ACC112 (cell line): ENCODE data around the gene NTN1.

Experiments
- H2AFZ ChIP-seq: fragments of 200-600 bp; sonication (generic); one replicate; pipeline ENCODE4 v1.6.0; 2017; ENCODE audit warnings: antibody characterized with exemption, low read length; ENCODE audit not compliant: unreplicated experiment
- H3K27ac ChIP-seq: fragments of 200-600 bp; sonication (generic); 2 replicates; pipeline ENCODE4 v1.5.1; 2014; ENCODE audit warnings: low read depth, mild to moderate bottlenecking, antibody characterized with exemption, low read length, moderate library complexity
- H3K27me3 ChIP-seq: fragments of 200-600 bp; sonication (generic); 2 replicates; pipeline ENCODE4 v1.6.1; 2014; ENCODE audit warnings: mild to moderate bottlenecking, antibody characterized with exemption, low read length, moderate library complexity, mixed read lengths; ENCODE audit not compliant: insufficient read depth
- H3K36me3 ChIP-seq: fragments of 200-600 bp; sonication (generic); 2 replicates; pipeline ENCODE4 v1.6.1; 2016; ENCODE audit warnings: mild to moderate bottlenecking, antibody characterized with exemption, low read length, moderate library complexity, mixed read lengths; ENCODE audit not compliant: insufficient read depth
- H3K4me1 ChIP-seq: fragments of 200-600 bp; sonication (generic); one replicate; pipeline ENCODE4 v1.6.1; 2016; ENCODE audit warnings: low read length, mixed read lengths; ENCODE audit not compliant: insufficient read depth, unreplicated experiment, control insufficient read depth
- H3K4me3 ChIP-seq: fragments of 200-600 bp; sonication (generic); 2 replicates; pipeline ENCODE4 v1.5.1; 2014; ENCODE audit warnings: mild to moderate bottlenecking, low read depth, low read length
- H3K79me2 ChIP-seq: fragments of 200-600 bp; sonication (generic); one replicate; pipeline ENCODE4 v1.6.0; 2016; ENCODE audit warnings: low read length; ENCODE audit not compliant: control insufficient read depth, unreplicated experiment, insufficient read depth

NTN1 gene

DNA sequence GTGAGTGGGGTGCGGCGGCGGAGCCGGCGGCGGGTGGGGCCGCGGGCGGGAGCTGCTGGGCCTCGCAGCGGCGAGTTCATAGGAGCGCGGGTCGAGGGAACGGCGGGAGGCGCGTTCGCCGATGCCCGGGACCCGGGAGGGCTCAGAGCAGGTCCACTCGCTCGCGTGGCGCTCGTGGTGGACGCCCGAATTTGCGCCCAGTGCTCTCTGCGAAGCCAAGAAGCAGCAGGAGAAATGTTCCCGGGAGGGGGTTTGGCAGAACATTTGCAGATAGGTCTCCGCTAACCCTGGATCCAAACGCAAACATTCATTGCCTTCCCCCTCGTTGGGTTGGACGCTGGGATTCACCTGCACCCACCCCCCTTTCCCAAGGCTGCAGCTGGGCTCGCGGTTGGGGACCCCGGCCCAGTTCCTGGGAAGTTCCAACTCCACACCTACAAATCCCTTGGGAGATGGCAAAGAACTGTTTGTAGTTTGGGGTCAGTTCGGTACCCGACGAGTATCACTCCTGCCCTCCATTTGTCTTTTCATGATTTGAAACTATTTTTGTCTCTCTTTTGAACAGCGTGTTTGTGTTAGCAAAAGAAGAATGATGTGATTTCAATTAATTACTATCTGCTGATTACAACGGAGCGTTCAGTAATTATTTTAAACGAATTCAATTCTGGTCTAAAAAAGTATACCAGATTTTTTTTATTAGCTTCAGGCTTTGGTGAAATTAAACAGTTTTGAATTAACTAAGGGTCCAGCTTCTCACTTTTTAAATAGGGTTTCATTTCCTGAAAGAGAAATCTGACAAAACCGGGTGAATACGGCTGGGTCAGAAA lies 2.3 kb downstream of the NTN1 start:
- H3K36me3 ChIP-seq, result no peaks in the 10 kb centered on the region
- no peak overlapping the region for H3K4me3 ChIP-seq

GRCh38 chr17:9024497-9024896 lies 3.2 kb downstream of the NTN1 start:
- H3K4me1 ChIP-seq, result no peaks in the 10 kb centered on the region
- peaks cover 85% of the 10 kb centered on the region for H3K27me3 ChIP-seq

More for the DNA sequence above, 2.3 kb downstream of the NTN1 start:
- H3K4me1 ChIP-seq, result no peaks in the 10 kb centered on the region
- H3K79me2 ChIP-seq, result no peaks in the 10 kb centered on the region
- peaks cover 83% of the 10 kb centered on the region for H3K27me3 ChIP-seq
- no peak overlapping the region for H3K27ac ChIP-seq
- H2AFZ ChIP-seq, result no peak overlapping the region

DNA sequence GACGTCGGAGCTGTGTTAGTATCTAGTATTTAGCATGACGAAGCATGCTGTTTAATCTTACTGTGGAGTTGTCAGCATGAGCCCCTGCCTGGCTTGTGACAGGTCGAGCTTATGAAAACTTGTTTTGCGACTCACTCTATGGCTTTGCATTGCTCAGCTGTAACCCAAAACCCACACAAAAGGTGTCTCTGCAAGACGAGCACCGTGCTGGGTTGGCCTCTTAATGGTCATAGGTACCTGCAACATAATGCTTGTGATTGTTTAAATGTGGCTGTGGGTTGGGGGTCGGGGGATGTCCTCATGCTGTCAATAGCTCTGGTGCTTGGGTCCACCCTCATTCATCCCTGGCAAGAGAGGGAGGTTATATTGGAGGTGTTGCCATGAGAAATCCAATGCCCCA lies 5.4 kb downstream of the NTN1 start:
- H3K36me3 ChIP-seq, result no peaks in the 10 kb centered on the region
- H3K79me2 ChIP-seq, result no peaks in the 10 kb centered on the region
- H3K27me3 ChIP-seq, result peaks cover 79% of the 10 kb centered on the region
- no peaks in the 10 kb centered on the region for H3K4me1 ChIP-seq
- H3K4me3 ChIP-seq, result no peak overlapping the region
- H2AFZ ChIP-seq, result no peak overlapping the region
- no peak overlapping the region for H3K27ac ChIP-seq

More at GRCh38 chr17:9024497-9024896, 3.2 kb downstream of the NTN1 start:
- no peaks in the 10 kb centered on the region for H3K79me2 ChIP-seq
- H3K4me3 ChIP-seq, result no peak overlapping the region
- H2AFZ ChIP-seq, result no peak overlapping the region
- H3K36me3 ChIP-seq, result no peaks in the 10 kb centered on the region
- H3K27ac ChIP-seq, result no peak overlapping the region

- Histone ChIP-seq H3K27me3 (peaks cover 69% of the 10 kb centered on the region), H3K27ac (no peak overlapping the region), H3K4me3 (no peak overlapping the region), H3K4me1 (no peaks in the 10 kb centered on the region), H3K36me3 (no peaks in the 10 kb centered on the region), H3K79me2 (no peaks in the 10 kb centered on the region), H2AFZ (no peak overlapping the region)
These were observed 7.1 kb downstream of the NTN1 start for GRCh38 chr17:9028202-9028987.

DNA sequence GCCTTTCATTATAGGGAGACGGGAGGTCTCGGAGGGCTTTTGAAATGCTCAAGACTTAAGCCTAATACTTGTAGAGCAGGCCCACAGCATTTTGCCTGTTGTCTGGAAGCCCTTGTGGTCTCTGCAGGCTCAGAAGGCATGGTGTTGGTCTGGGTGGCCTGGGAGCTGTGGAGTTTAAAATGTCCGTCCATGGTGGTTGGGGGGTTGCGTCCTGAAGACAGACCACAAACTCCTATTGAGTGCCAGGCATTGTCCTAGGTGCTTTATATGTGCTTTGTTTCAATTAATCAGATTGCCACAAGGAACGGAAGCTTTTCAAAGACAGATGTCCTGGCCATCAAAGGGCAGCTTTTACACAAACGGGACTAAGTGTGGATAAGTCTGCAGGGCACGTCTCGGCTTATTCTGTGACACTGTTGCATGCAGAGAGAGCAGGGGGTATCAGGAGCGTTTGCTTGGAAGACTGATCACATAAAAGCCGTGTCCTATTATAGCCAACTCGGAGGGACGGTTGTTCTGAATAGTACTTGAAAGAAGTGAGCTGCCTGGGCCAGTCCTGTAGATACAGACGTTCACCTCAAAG lies 7.8 kb downstream of the NTN1 start:
- Histone ChIP-seq H3K4me1 (no peaks in the 10 kb centered on the region), H2AFZ (no peak overlapping the region), H3K27ac (no peak overlapping the region), H3K27me3 (peaks cover 62% of the 10 kb centered on the region), H3K4me3 (no peak overlapping the region), H3K36me3 (no peaks in the 10 kb centered on the region), H3K79me2 (no peaks in the 10 kb centered on the region)

DNA sequence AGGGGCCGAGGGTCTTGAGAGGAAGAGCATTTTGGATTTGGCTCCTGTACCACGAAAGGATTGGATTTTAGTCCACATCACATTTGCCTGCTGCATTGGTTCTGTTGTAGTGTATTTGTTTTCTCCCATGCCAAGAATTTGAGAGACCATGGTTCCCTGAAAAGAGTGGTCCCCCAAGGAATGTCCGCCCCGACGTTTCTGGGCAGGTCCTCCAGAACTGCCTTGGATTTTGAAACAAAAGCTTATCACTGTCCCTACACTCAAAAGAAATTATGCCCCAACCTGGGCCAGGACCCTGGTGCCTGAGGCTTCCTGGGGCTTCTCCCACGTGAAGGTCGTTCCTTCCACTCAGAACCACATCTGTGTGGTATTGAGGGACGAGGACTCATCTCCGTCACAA lies 10.8 kb downstream of the NTN1 start:
- H3K4me1 ChIP-seq, result no peaks in the 10 kb centered on the region
- peaks cover 36% of the 10 kb centered on the region for H3K27me3 ChIP-seq
- H3K27ac ChIP-seq, result no peak overlapping the region
- no peaks in the 10 kb centered on the region for H3K79me2 ChIP-seq
- no peak overlapping the region for H2AFZ ChIP-seq
- H3K36me3 ChIP-seq, result no peaks in the 10 kb centered on the region
- H3K4me3 ChIP-seq, result no peak overlapping the region

DNA sequence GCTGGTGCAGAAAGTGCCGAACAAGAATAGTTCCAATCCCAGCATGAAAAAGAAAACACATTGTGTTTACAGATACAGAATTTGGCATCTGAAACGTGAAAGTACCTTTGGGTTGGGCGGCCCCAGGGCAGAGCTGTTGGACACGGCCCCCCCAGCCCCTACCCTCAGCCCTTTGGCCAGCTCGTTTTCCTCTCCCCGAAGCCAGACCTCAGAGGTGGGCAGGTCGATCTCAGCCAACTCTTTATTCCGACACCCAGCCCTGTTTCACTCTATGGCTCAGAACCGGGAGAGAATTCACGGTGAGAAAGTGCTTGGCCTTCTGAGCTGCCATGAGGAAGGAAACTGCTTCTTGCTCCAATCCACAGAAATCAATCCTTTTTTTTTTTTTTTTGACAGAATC lies 11.3 kb downstream of the NTN1 start:
- no peak overlapping the region for H3K27ac ChIP-seq
- H3K27me3 ChIP-seq, result peaks cover 36% of the 10 kb centered on the region
- no peaks in the 10 kb centered on the region for H3K79me2 ChIP-seq
- no peak overlapping the region for H2AFZ ChIP-seq
- no peak overlapping the region for H3K4me3 ChIP-seq
- no peaks in the 10 kb centered on the region for H3K36me3 ChIP-seq
- H3K4me1 ChIP-seq, result no peaks in the 10 kb centered on the region

DNA sequence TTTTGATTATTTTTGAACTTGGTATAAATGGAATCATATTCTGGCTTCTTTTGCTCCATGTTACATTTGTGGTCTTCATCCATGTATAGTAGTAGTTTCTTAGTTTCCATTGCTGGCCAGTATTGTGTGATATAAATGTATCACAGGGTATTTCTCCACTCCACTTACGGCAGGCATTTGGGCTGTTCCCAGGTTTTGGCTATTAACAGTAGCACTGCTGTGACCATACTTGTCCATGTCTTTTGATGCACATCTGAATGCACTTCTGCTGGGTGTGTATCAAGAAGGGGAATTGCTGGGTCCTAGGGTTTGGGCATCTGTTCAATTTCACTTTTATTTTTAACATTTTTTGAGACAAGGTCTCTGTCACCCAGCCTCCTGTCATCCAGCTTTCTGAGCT lies 13.9 kb downstream of the NTN1 start:
- no peak overlapping the region for H3K27ac ChIP-seq
- no peak overlapping the region for H3K4me3 ChIP-seq
- H3K79me2 ChIP-seq, result no peaks in the 10 kb centered on the region
- no peak overlapping the region for H2AFZ ChIP-seq
- no peaks in the 10 kb centered on the region for H3K4me1 ChIP-seq
- peaks cover 16% of the 10 kb centered on the region for H3K27me3 ChIP-seq
- H3K36me3 ChIP-seq, result no peaks in the 10 kb centered on the region

GRCh38 chr17:9036336-9036735 lies 15.0 kb downstream of the NTN1 start:
- Histone ChIP-seq H3K27ac (no peak overlapping the region), H3K4me3 (no peak overlapping the region), H3K27me3 (peaks cover 10% of the 10 kb centered on the region; the same call in 1 of the 2 replicates), H3K4me1 (no peaks in the 10 kb centered on the region), H2AFZ (no peak overlapping the region), H3K79me2 (no peaks in the 10 kb centered on the region), H3K36me3 (no peaks in the 10 kb centered on the region)

DNA sequence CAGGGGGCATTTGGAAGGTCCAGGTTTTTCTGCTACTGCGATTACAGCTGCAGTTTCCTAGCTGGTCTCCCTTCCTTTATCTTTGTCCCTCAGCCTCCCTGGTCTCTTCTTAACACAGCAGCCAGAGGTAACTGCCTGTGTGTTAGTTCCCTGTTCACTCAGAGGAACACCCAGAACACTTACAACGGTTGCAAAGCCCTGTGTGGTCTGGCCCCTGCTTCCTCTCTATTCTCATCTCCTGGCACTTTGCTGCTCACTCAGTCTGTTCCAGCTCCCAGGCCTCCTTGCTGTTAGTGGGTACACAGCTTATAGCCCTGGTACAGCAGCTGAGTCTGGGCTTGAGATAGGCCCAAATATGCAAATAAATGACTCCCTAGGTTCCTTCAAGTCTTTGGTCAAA lies 16.4 kb downstream of the NTN1 start:
- Histone ChIP-seq H3K36me3 (no peaks in the 10 kb centered on the region), H3K4me1 (no peaks in the 10 kb centered on the region), H2AFZ (no peak overlapping the region), H3K79me2 (no peaks in the 10 kb centered on the region), H3K4me3 (no peak overlapping the region), H3K27ac (no peak overlapping the region), H3K27me3 (no peaks in the 10 kb centered on the region)
